IMR-90 (cell line): ENCODE data around the gene NF2. TPM values are rescaled to one million over a fixed set of nuclear protein-coding genes. Genes with fewer than 3 reads are reported as not detected.

Source experiments
- ATAC-seq: fragments of 200-7000 bp; cut with Tn5 transposase; 2 replicates; pipeline ENCODE4 v1.9.1; 2020; ENCODE audit warnings: low read depth, mild to moderate bottlenecking, moderate library complexity
- BruUV-seq: library from RNA; stranded (reverse); fragments of 400-500 nt; replicated peaks from 2 replicates; lab custom pipeline; 2021; lab: Mats Ljungman, UMichigan
- CTCF ChIA-PET: fragments of 300-600 bp; formaldehyde crosslinking; extraction: SDS; loops from one replicate; lab custom pipeline; 2021; ENCODE audit warnings: antibody characterized with exemption; lab: Yijun Ruan, JAX
- POLR2A ChIA-PET: fragments of 300-600 bp; sonication (Branson Sonifier 250); formaldehyde crosslinking; loops from one replicate; lab custom pipeline; 2022; ENCODE audit warnings: antibody characterized with exemption; ENCODE audit not compliant: unreplicated experiment; lab: Charles Lee
- DNase-seq: peaks from one replicate; pipeline ENCODE4 v3.0.0; 2013
- H2AFZ ChIP-seq: replicated peaks from 2 replicates; pipeline ENCODE3; 2013; ENCODE audit warnings: low read length, mild to moderate bottlenecking; ENCODE audit not compliant: poor library complexity
- H2AK5ac ChIP-seq: 2 replicates; pipeline ENCODE4 v1.6.1; 2013; ENCODE audit warnings: low read depth, low read length, inconsistent platforms
- H2AK9ac ChIP-seq: replicated peaks from 2 replicates; pipeline ENCODE3; 2013; ENCODE audit warnings: mild to moderate bottlenecking, low read depth, low read length, moderate library complexity; ENCODE audit not compliant: poor library complexity
- H2BK120ac ChIP-seq: 2 replicates; pipeline ENCODE4 v1.6.1; 2013; ENCODE audit warnings: low read depth, low read length, inconsistent platforms
- H2BK15ac ChIP-seq: 3 replicates; pipeline ENCODE4 v1.6.1; 2013; ENCODE audit warnings: low read depth, low read length, inconsistent platforms
- H2BK20ac ChIP-seq: 2 replicates; pipeline ENCODE4 v1.6.1; 2013; ENCODE audit warnings: low read depth, mild to moderate bottlenecking, inconsistent platforms, low read length, moderate library complexity
- H2BK5ac ChIP-seq: 2 replicates; pipeline ENCODE4 v1.6.1; 2013; ENCODE audit warnings: mild to moderate bottlenecking, low read depth, low read length, inconsistent platforms; ENCODE audit not compliant: poor library complexity, severe bottlenecking
- H3K14ac ChIP-seq: replicated peaks from 2 replicates; pipeline ENCODE4 v1.6.1; 2013; ENCODE audit warnings: low read depth, low read length, inconsistent platforms
- H3K18ac ChIP-seq: 2 replicates; pipeline ENCODE4 v1.6.1; 2013; ENCODE audit warnings: low read depth, low read length, control low read depth
- H3K23ac ChIP-seq: 2 replicates; pipeline ENCODE4 v1.6.1; 2013; ENCODE audit warnings: low read depth, low read length, inconsistent platforms
- H3K27ac ChIP-seq: 2 replicates; pipeline ENCODE4 v1.5.1; 2013; ENCODE audit warnings: mild to moderate bottlenecking, control low read depth, low read length; ENCODE audit not compliant: insufficient read depth
- H3K27me3 ChIP-seq: 2 replicates; pipeline ENCODE4 v1.6.1; 2013; ENCODE audit warnings: low read length; ENCODE audit not compliant: control insufficient read depth, insufficient read depth
- H3K36me3 ChIP-seq: 2 replicates; pipeline ENCODE4 v1.6.1; 2013; ENCODE audit warnings: low read length, mixed read lengths; ENCODE audit not compliant: control insufficient read depth, insufficient read depth
- H3K4ac ChIP-seq: 2 replicates; pipeline ENCODE4 v1.6.1; 2013; ENCODE audit warnings: low read depth, low read length, inconsistent platforms
- H3K4me1 ChIP-seq: 2 replicates; pipeline ENCODE4 v1.6.1; 2013; ENCODE audit warnings: low read length, mixed read lengths; ENCODE audit not compliant: control insufficient read depth, insufficient read depth
- H3K4me2 ChIP-seq: 2 replicates; pipeline ENCODE4 v1.6.1; 2013; ENCODE audit warnings: low read depth, mild to moderate bottlenecking, control low read depth, low read length, moderate library complexity
- H3K4me3 ChIP-seq: 2 replicates; pipeline ENCODE4 v1.5.1; 2013; ENCODE audit warnings: low read depth, mild to moderate bottlenecking, control low read depth, low read length, moderate library complexity; ENCODE audit not compliant: insufficient read depth
- H3K56ac ChIP-seq: 2 replicates; pipeline ENCODE4 v1.6.1; 2013; ENCODE audit warnings: low read length, inconsistent platforms; ENCODE audit not compliant: insufficient read depth; ENCODE audit errors: extremely low read depth
- H3K79me1 ChIP-seq, 2 experiments: 2 replicates each; pipeline ENCODE4 v1.6.1; 2013; ENCODE audit warnings: low read length in 2 of 2, inconsistent platforms in 1 of 2, low read depth in 1 of 2
- H3K9ac ChIP-seq: 2 replicates; pipeline ENCODE4 v1.6.1; 2013; ENCODE audit warnings: low read depth, low read length, control low read depth
- H3K9me1 ChIP-seq: 2 replicates; pipeline ENCODE4 v1.6.1; 2013; ENCODE audit warnings: low read length, inconsistent platforms; ENCODE audit not compliant: insufficient read depth
- H3K9me3 ChIP-seq: 2 replicates; pipeline ENCODE4 v1.6.1; 2013; ENCODE audit warnings: low read length; ENCODE audit not compliant: control insufficient read depth, insufficient read depth
- H4K20me1 ChIP-seq: 2 replicates; pipeline ENCODE4 v1.6.1; 2013; ENCODE audit warnings: low read length, inconsistent platforms; ENCODE audit not compliant: insufficient read depth
- H4K5ac ChIP-seq: 2 replicates; pipeline ENCODE4 v1.6.1; 2013; ENCODE audit warnings: mild to moderate bottlenecking, low read depth, low read length, control low read depth
- H4K8ac ChIP-seq, 2 experiments: 2 replicates each; pipeline ENCODE4 v1.6.1; 2013; ENCODE audit warnings: low read depth in 2 of 2, low read length in 2 of 2, control low read depth in 1 of 2, inconsistent platforms in 1 of 2
- H4K91ac ChIP-seq: 2 replicates; pipeline ENCODE4 v1.6.1; 2013; ENCODE audit warnings: low read depth, low read length, inconsistent platforms; ENCODE audit not compliant: insufficient read depth
- CHD1 ChIP-seq: IDR thresholded peaks from 2 replicates; pipeline ENCODE4 v1.6.1; 2012; ENCODE audit warnings: low read depth, low read length, improper control_type of control experiment
- ELK1 ChIP-seq: fragments of 150-350 bp; IDR thresholded peaks from 2 replicates; pipeline ENCODE4 v1.6.1; 2016; ENCODE audit warnings: low read depth, mild to moderate bottlenecking, low read length, moderate library complexity, borderline replicate concordance
- FOS ChIP-seq: fragments of 150-350 bp; IDR thresholded peaks from 2 replicates; pipeline ENCODE4 v1.6.1; 2016; ENCODE audit warnings: low read depth, low read length
- MXI1 ChIP-seq: IDR thresholded peaks from 2 replicates; pipeline ENCODE4 v1.6.1; 2012; ENCODE audit warnings: low read depth, mild to moderate bottlenecking, low read length, moderate library complexity, borderline replicate concordance
- NFE2L2 ChIP-seq: fragments of 150-350 bp; IDR thresholded peaks from 2 replicates; pipeline ENCODE4 v1.6.1; 2016; ENCODE audit warnings: low read depth, mild to moderate bottlenecking, low read length
- RAD21 ChIP-seq: IDR thresholded peaks from 2 replicates; pipeline ENCODE4 v1.6.1; 2012; ENCODE audit warnings: low read length, improper control_type of control experiment
- WGBS, 2 experiments: methylation state at CpG; one replicate each; pipeline versions ENCODE4 v1.1.5 to v1.1.7; 2013; ENCODE audit warnings: missing lambda C conversion rate in 2 of 2; ENCODE audit not compliant: insufficient read length in 1 of 2; ENCODE audit errors: extremely low coverage in 2 of 2; 5-methylcytosine and 5-hydroxymethylcytosine counted together
- dilution Hi-C: fragments of 300-500 bp; cut with HindIII; formaldehyde crosslinking; loops from one replicate; pipeline ENCODE4 v1.14.3; 2018; ENCODE audit warnings: low sequenced_read_pairs; ENCODE audit not compliant: unreplicated experiment
- in situ Hi-C: fragments of 300-500 bp; cut with MboI; formaldehyde crosslinking; loops from 3 replicates; pipeline ENCODE4 v1.14.3; 2019; ENCODE audit warnings: low sequenced_read_pairs, inconsistent platforms, mixed read lengths
- intact Hi-C: fragments of 100-400 bp; cut with micrococcal nuclease; formaldehyde crosslinking; loops from 2 replicates; pipeline ENCODE4 v1.10.0; 2022
- polyA plus RNA-seq, 3 experiments: library from polyadenylated mRNA; depleted of rRNA; stranded (reverse); fragments of >200 nt; gene quantifications; 2 replicates each; pipeline ENCODE4 v1.2.3, GENCODE V29; 2012; ENCODE audit warnings: low replicate concordance in 1 of 3
- total RNA-seq: library from RNA; depleted of rRNA; stranded (reverse); fragments of >200 nt; gene quantifications from 2 replicates; pipeline ENCODE4 v1.2.3, GENCODE V29; 2012

Gene NF2
- total and polyA plus RNA-seq, 2 of the 4 experiments (the other 2 are of a cell fraction): 59.0 to 151 TPM

- H3K27ac ChIP-seq: no peak overlapping the region
Observed at GRCh38 chr22:29690476-29690875, 87.0 kb downstream of the NF2 start.

More at GRCh38 chr22:29690476-29690875, 87.0 kb downstream of the NF2 start:
- intact Hi-C loops (loop anchor here (2.0 kb wide), 1 partner anchor 314 kb away; no protein-coding TSS in a partner anchor), dilution Hi-C loops (loop anchor here (25.0 kb wide), 1 partner anchor 347 kb away; no protein-coding TSS in a partner anchor), in situ Hi-C loops (no loop called here)
- no peak overlapping the region for H4K8ac ChIP-seq
- ATAC-seq (no peak), DNase-seq (no peak)
- WGBS, 2 experiments: 67% methylated on average over 1 of the region's 9 CpGs; no CpG with 5 or more reads in 1 of the 2 experiments
- ChIA-PET POLR2A (no interaction called here), CTCF (interaction anchor here (0.5 to 1.8 kb wide), 5 partner anchors 8 to 398 kb away, joined by 3 to 9 read pairs (median 4); no protein-coding TSS in a partner anchor)
- H3K18ac ChIP-seq: no peak overlapping the region
- no peak overlapping the region for H2AFZ ChIP-seq
- H3K4me3 ChIP-seq: no peak overlapping the region
- BruUV-seq: no TSS peak
- no peak overlapping the region for H2BK120ac ChIP-seq
- peaks cover 9% of the 10 kb centered on the region for H4K20me1 ChIP-seq
- no peak overlapping the region for H2BK5ac ChIP-seq
- no peak overlapping the region for H3K23ac ChIP-seq
- TF ChIP-seq MXI1 (no peak), CHD1 (no peak), RAD21 (no peak), NFE2L2 (no peak), FOS (no peak), ELK1 (no peak)
- H3K14ac ChIP-seq: no peak overlapping the region
- H4K5ac ChIP-seq: no peak overlapping the region
- H3K27me3 ChIP-seq: no peaks in the 10 kb centered on the region
- no peak overlapping the region for H2BK20ac ChIP-seq
- H4K91ac ChIP-seq: no peak overlapping the region
- no peak overlapping the region for H3K9ac ChIP-seq
- peaks cover 4 to 22% of the 10 kb centered on the region in 2 experiments; a peak in 3 of 4 replicates for H3K79me1 ChIP-seq
- no peak overlapping the region for H3K4me2 ChIP-seq
- no peak overlapping the region for H2BK15ac ChIP-seq
- 0 out of 2 replicates have a peak, but pooled peaks cover 2% of the 10 kb centered on the region for H3K4me1 ChIP-seq
- no peaks in the 10 kb centered on the region for H3K9me1 ChIP-seq
- no peak overlapping the region for H3K4ac ChIP-seq
- H3K9me3 ChIP-seq: no peaks in the 10 kb centered on the region
- H2AK9ac ChIP-seq: no peak overlapping the region
- H3K56ac ChIP-seq: no peak overlapping the region
- no peak overlapping the region for H2AK5ac ChIP-seq
- peaks cover 43% of the 10 kb centered on the region for H3K36me3 ChIP-seq
